ENCODE measurements around the gene POLR3G.

POLR3G gene

GRCh38 chr5:90548069-90548593 lies 73.5 kb downstream of the POLR3G start:
- Mint-ChIP-seq H3K36me3 (ENCODE audit: low read depth) (no peaks in the 10 kb centered on the region), H3K4me3 (peak overlapping the region in 1 of 3 experiments; percentile 17), H3K27ac (peak overlapping the region in 2 of 3 experiments; percentile 74 to 89), H3K4me1 (peaks cover 4% of the 10 kb centered on the region), H3K27me3 (ENCODE audit: low read depth) (peaks cover 10% of the 10 kb centered on the region), H3K9me3 (no peaks in the 10 kb centered on the region)
- no peak for TF ChIP-seq CTCF (IDR thresholded peaks at IDR 0.05; ENCODE audit: unreplicated experiment in 3 of 3)

- Mint-ChIP-seq H3K4me1 (peaks cover 4% of the 10 kb centered on the region), H3K36me3 (ENCODE audit: low read depth) (no peaks in the 10 kb centered on the region), H3K9me3 (no peaks in the 10 kb centered on the region)
Observed at GRCh38 chr5:90549223-90549622, 74.6 kb downstream of the POLR3G start.

GRCh38 chr5:90549729-90550275 lies 75.1 kb downstream of the POLR3G start:
- Mint-ChIP-seq H3K4me3 (no peak overlapping the region), H3K36me3 (ENCODE audit: low read depth) (no peaks in the 10 kb centered on the region), H3K27ac (no peak overlapping the region), H3K9me3 (no peaks in the 10 kb centered on the region), H3K4me1 (peaks cover 4% of the 10 kb centered on the region), H3K27me3 (ENCODE audit: low read depth) (peaks cover 16% of the 10 kb centered on the region)
- no peak for TF ChIP-seq CTCF (IDR thresholded peaks at IDR 0.05; ENCODE audit: unreplicated experiment in 3 of 3)

More at GRCh38 chr5:90549223-90549622, 74.6 kb downstream of the POLR3G start:
- no peak overlapping the region for H3K27ac Mint-ChIP-seq
- TF ChIP-seq CTCF (IDR thresholded peaks at IDR 0.05; ENCODE audit: unreplicated experiment in 3 of 3) = no peak
- H3K27me3 Mint-ChIP-seq (ENCODE audit: low read depth) = peaks cover 16% of the 10 kb centered on the region
- no peak overlapping the region for H3K4me3 Mint-ChIP-seq

GRCh38 chr5:90550963-90551362 lies 76.3 kb downstream of the POLR3G start:
- TF ChIP-seq CTCF (IDR thresholded peaks at IDR 0.05; ENCODE audit: unreplicated experiment in 3 of 3) = no peak
- Mint-ChIP-seq H3K9me3 (no peaks in the 10 kb centered on the region), H3K4me3 (no peak overlapping the region), H3K27me3 (ENCODE audit: low read depth) (peaks cover 28% of the 10 kb centered on the region), H3K27ac (no peak overlapping the region), H3K36me3 (ENCODE audit: low read depth) (no peaks in the 10 kb centered on the region), H3K4me1 (peaks cover 4% of the 10 kb centered on the region)

- no peaks in the 10 kb centered on the region for H3K36me3 Mint-ChIP-seq (ENCODE audit: low read depth)
- no peaks in the 10 kb centered on the region for H3K9me3 Mint-ChIP-seq
- TF ChIP-seq CTCF (IDR thresholded peaks at IDR 0.05; ENCODE audit: unreplicated experiment in 3 of 3) = no peak
- H3K4me3 Mint-ChIP-seq = no peak overlapping the region
- H3K4me1 Mint-ChIP-seq = peaks cover 4% of the 10 kb centered on the region
- H3K27me3 Mint-ChIP-seq (ENCODE audit: low read depth) = peaks cover 32% of the 10 kb centered on the region
- no peak overlapping the region for H3K27ac Mint-ChIP-seq
Observed at GRCh38 chr5:90551376-90551775, 76.7 kb downstream of the POLR3G start.

GRCh38 chr5:90553711-90554110 lies 79.0 kb downstream of the POLR3G start:
- no peak for TF ChIP-seq CTCF (IDR thresholded peaks at IDR 0.05; ENCODE audit: unreplicated experiment in 3 of 3)
- Mint-ChIP-seq H3K4me3 (no peak overlapping the region), H3K27me3 (ENCODE audit: low read depth) (peaks cover 55% of the 10 kb centered on the region), H3K27ac (no peak overlapping the region), H3K9me3 (no peaks in the 10 kb centered on the region), H3K4me1 (peaks cover 10% of the 10 kb centered on the region), H3K36me3 (ENCODE audit: low read depth) (no peaks in the 10 kb centered on the region)

Data from nephron (organoid).